SK-N-DZ (cell line): Measurements from ENCODE around the gene GGTLC1. TPM values are rescaled to one million over a fixed set of nuclear protein-coding genes. Genes with fewer than 3 reads are reported as not detected.
"Not testable (repeated sequence)": the region's sequence is repeated elsewhere in the genome, so short reads cannot be mapped to it uniquely, and the experiment has no call there.

ENCODE experiments used
- DNase-seq: peaks from one replicate; pipeline ENCODE4 v3.0.0-alpha.2; 2015; ENCODE audit warnings: low spot score
- polyA plus RNA-seq, 2 experiments: library from polyadenylated mRNA; depleted of rRNA; stranded (reverse); fragments of >200 nt; gene quantifications; 2 replicates each; pipeline ENCODE4 v1.2.3, GENCODE V29; 2014

The GGTLC1 gene
- not detected in 2 replicates for polyA plus RNA-seq (2014; cell fraction: cytosol; rRNA removed)
- polyA plus RNA-seq (2014; cell fraction: nucleus; rRNA removed): not detected in 2 replicates

DNA sequence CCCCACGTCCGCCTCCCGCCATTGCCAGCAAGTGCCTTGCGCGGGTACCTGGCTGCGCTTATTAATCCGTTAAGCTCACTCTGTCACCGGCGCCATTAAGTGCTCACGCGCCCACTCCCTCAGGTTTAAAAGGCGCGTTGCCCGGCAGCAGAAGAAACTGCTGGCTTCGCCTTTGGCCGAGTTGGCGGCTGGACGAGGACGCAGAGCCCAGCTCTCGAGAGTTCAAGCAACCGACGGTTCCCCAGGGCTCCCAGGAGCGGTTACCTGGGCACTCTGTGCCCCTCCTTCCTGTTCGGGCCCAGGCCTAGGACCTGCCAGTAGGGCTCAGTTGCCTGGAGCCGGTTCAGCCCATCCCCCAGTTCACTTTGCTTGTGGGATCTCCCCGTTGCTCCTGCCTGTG is at the start of gene GGTLC1:
GGTLC1 (minus strand) TSS at position 219 of the 400 bp plus-strand sequence. CDS start 2,168 bp downstream, outside the sequence.
- DNase-seq: no peak

DNA sequence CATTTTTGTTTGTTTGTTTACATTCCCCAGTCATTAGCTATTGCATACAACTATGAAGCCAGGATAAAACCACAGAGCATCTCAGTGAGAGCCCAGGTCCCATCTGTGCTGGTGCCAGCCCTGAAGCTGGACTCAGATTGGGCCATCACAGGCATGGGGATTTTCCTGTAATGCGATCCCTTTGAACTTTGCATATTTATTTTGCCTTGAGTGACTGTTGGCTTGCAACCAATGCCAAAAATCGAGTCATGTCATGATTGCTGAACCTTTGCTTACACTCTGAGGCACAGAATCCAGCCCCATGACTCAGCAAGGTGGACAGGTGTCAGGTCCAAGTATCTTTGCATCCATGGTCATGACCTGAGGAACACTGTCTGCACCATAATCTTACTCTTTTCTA is 46.2 kb upstream of the GGTLC1 start:
- no peak for DNase-seq

DNA sequence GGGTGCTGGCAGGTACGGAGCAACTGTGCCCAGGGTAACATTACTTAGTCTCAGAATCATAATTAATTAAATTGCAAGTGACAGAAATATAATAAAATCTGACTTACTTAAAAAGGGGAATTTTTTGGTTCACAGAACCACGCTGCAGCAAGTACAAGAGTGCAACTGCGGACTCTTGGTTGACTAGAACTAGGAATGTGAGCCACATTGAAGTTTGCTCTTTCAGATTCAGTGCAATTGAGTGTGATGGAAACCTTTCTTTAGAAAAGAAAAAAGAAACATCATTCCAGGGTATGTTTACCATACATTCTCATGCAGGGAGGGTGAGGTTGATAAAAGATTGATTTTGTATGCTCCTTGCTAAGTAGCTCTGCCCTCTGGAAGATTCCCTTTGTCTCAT is 45.0 kb upstream of the GGTLC1 start:
- no peak for DNase-seq

DNA sequence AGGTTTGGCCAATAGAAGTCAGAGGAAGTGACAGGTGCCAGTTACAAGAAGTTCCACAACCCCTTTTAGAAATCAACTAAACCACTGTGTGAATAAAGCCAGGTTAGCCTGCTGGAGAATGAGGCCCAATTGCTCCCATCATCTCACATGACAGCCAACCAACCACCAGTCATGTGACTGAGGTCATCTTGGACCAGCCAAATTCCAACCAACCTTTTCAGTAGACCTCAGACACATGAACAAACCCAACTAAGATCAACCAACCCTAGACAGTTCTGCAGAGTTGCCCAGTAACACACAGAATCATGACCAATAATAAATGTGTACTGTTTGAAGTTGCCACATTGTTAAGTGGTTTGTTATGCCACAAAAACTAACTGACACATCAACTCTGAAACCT is 44.6 kb upstream of the GGTLC1 start:
- DNase-seq: no peak

DNA sequence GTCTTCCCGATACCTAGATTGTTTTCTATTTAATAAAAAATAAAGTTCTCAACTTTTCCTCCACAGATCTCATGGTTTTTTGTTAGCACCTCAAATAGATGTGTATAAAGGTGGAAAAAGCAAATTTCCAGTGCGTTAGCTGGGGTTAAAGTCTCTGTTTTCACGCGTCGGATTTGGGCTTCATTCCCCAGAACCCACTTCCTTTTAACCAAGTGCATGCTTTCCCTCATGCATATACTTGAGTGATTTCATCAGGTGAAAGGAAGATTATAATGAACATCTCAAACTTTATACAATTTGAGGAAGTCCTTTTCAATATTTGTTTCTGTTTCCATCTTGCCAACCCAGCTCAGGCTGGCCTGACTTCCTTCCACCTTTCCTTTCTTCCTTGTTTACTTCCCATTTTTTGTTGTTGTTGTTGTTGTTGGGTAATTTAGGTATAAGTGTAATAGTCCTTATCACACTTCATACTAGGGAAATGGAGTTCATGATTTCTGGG is 43.9 kb upstream of the GGTLC1 start:
- DNase-seq: no peak

DNA sequence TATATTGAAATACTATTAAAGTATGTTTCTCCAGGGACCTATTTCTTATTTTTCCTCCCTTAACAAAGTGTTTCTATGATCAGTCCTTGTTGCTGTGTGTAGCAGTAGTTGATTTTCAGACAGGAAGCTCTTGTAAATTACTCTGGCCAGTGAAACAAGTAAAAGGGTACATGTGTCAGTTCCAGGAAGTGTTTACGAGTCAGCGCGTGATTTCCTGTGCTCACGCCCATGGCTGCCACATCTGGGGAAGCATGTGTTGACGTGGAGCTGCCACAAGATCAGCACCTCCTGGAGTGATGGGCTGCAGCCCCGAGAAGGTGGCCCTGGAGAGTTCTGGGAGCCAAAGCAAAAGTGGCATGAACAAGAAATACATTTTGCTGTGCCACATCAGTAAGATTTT is 38.6 kb upstream of the GGTLC1 start:
- no peak for DNase-seq

DNA sequence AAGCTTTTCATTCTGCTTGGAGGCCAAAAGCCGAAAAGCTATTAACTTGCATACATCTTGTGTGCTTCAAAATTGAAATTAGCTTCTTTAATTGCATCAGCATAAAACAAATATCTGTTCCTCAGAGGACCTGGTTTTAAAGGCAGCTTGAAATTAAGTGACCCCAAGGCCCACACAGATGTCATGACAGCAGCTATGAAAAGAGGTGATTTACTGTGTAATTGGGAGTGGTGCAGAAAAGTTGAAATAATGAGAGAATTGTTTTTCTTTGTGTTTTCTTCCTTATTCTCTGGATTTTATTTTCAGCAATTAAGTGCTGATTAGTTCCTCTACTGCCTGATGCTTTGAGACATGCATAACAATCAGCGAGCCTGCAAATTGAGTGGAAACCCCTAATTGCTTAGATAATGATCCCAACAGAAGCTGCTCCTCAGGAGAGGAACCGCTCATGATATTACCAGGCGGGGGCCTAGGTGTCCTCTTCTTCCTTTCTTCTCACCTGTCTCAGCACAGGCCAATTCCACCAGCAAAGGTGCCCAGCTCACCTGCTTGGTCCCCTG is 34.1 kb upstream of the GGTLC1 start:
- no peak for DNase-seq

DNA sequence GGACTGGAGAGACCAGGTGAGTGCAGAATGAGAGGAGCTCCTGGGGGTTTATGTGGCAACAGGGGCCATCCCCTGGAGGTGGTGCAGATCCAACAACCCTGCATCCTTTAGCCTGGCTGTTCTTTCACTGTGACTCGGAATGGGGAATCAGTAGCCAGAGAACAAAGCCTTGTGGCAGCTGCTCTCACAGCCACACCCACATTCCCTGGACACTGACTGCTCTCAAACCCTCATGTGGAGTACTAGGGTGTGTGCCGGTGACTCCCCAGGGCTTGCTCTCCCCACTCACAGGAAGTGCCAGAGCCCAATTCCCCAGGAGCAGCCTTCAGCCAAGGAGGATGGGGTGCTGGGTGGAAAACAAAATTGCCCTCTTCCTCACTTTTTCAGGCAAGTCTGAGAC is 30.2 kb upstream of the GGTLC1 start:
- no peak for DNase-seq

DNA sequence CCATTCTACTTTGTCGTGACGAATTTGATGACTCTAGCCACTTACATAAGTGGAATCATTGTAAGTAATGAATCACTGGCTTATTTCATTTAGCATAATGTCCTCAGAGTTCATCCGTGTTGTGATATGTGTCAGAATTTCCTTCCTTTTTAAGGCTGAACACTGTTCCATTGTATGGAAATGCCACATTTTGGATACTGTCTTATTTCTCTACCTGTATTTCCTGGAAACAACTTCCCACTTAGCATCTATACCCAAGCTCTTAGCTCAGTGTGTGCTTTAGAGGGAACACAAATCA is 28.8 kb upstream of the GGTLC1 start:
- DNase-seq: no peak

DNA sequence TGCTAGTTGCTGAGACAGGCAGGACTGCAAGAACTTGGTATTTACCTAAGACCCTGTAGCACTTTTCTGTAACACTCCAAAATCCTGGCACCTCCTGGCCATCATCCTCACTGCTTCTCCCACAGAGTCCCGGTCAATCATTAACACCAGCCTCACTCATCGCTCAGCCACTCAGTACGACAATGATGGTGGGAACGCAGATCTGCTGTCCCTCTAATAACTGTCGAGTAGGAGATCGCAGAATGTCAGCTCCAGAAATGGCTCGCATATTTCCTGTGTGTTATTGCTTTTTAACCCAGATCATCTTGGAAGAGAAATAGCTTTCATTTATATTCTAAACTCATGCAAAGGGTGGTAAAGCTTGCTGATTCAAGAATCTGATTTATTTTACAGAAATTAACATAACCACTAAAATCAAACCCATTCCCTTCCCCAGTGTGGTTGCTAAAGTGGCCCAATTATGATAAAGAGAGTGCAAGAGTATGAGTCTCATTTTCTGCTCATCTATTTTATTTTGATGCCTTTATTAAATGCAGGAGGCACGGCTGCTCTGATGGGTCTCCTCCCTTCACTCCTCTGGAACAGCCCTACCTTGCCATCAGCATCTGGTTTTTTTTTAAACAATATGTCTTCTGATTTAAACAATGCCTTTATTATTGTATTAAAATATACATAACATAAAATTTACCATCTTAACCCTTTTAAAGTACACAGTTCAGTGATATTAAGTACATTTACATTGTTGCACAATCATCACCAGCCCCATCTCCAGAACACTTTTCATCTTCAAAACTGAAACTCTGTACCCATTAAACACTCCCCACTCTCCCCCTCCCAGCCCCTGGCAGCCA is 28.3 kb upstream of the GGTLC1 start:
- DNase-seq: no peak

DNA sequence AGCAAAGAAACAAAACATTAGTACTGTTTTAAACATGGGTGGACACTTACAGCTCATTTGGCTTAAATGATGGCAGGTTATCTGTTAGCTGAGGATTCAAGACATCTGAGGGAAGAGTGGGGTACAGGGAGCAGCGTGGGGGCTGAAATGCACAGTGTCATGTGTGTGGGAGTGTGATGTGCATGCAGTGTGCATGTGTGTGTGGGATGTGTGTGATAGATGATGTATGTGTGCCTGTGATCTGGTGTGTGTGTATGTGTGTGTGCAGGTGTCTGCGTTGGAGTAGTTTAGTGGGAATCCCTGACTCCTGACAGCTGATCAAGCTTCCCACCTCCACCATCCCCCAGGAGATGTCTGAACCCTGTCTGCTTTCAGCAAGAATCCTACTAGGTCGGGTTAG is 25.4 kb upstream of the GGTLC1 start:
- no peak for DNase-seq

DNA sequence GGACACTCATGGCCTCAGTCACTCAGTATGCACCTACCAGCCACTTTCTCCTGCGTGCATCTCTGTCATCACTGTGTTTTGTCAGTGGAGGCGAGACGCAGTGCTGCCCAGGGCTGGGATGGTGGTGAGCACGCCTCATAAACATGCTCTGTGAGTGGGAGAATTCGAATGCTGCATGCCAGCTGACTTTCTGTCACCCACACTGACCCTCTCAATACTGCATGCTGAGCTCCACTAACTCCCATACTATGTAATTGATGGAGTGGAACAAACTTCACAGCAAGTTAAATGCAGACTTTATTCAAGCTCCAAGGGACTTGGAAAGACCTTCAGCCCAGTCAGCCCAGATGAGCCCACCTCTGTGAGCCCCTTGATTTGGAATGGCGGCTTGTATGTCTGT is 22.7 kb upstream of the GGTLC1 start:
- DNase-seq: no peak

DNA sequence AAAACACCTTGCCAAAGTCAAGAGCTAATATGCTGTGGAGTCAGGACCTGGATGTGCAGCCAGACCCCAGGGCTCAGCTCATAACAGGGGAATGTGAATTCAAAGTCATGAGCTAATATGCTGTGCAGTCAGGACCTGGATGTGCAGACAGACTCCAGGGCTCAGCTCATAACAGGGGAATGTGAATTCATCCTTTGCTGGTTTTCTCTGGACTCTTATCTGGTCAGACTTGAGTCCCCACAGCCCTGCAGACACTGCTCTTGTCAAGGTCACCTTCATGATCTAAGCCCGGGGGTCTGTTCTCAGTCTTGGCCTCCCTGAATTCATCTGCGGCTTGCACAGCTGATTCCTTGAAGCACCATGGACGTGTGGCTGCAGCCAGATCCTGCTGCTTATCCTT is 19.2 kb upstream of the GGTLC1 start:
- no peak for DNase-seq

DNA sequence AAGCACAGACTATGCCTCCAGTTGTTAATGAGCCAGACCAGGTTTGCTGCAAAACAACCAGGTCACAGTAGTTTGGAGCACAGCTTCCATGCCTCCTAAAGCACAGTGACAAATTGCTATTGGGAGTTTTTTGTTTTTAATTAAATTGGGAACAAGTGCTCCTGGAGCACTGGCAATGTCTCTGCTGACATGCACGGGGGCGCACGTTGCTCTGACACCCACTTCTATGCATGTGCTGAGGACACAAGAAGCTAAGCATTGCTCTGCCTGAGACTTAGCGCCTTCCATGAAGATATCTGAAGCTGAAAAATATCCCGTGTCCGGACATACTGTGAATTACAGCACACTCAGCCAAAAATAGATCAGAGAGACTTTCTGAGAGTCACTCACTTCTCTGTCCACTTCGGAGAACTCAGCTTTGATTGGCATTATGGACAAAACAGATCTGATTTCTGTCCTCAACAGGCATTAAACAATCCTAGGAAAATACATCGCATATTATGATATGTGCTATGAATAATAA is 18.6 kb upstream of the GGTLC1 start:
- DNase-seq: no peak

DNA sequence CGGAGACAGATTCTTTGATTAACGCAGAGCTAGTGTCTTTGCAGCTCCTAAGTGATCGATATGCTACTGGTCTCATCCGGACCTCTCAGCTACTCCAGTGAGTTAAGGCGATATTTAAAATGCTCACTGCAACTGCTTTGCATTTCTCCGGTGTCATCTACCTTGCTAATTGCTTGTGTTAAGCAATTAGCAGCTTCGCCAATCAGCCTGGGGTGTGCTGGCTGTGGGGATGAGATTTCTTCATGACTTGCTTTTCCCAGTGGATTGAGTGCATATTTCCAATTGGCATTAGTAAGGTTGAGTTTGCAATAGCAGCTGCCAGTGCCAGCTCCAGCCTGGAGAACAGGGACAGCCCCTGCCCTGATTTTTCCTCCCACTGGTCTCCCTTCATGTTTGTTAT is 18.0 kb upstream of the GGTLC1 start:
- no peak for DNase-seq

DNA sequence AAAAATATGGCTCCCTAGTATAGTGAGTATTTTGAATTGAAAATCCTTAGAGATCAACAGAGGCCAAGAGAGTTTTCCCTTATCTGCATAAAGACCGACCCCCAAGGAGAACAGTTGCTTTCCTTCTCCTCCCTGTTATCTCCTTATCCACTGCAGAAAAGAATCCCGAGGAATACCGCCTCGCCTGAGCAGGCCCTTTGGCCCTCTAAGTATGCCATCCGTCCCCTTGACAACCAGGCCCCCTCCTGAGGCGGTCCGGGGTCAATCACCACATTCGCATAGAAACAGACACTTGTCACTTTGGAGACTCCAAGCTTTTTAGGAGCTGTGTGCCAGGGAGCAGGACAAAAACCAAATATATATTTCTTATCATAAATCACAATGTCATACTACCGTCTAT is 15.9 kb upstream of the GGTLC1 start:
- DNase-seq: no peak

DNA sequence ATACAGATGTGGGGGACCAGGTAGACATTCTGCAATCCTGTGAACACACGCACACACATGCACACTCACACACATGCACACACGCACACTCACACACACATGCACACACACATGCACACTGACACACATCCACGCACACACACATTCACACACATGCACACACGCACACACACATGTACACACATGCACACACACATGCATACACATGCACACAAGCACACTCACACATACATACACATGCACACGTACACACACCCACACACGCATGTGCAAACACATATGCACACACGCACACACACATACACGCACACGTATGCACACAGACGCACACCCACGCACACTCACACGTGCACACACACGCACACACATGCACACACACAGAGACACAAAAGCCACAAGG is 14.3 kb upstream of the GGTLC1 start:
- DNase-seq: no peak

DNA sequence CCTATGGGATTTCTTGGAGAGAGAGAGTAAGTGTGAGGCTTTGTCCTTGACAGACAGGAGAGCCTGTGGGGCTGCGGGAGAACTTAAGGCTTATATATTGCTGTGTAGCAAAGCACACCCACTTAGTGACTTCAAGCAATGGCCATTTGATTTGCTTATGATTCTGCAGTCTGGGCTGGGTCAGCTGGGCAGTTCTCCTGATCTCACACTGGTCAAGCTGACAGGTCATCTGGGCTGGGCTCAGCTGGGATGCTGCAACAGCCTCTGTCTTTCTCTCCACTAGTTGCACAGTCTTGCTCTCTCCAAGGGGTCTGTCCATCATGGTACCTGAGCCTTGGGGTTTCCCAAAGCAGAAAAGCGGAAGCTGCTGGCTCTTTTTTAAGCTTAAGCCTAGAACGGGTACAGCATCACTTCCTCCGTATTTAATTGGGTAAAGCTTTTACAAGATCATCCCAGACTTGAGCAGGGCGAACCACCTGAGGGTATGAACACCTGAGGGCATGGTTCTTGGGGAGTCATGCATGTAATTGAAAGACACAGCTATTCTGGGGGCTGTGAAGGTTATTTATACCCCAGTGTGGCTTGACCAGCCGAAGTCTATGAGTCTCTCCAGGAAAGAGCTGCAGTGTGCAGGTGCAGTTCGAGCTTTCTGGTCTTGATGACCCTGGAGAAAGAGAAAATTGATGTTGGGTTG is 13.3 kb upstream of the GGTLC1 start:
- DNase-seq: no peak

DNA sequence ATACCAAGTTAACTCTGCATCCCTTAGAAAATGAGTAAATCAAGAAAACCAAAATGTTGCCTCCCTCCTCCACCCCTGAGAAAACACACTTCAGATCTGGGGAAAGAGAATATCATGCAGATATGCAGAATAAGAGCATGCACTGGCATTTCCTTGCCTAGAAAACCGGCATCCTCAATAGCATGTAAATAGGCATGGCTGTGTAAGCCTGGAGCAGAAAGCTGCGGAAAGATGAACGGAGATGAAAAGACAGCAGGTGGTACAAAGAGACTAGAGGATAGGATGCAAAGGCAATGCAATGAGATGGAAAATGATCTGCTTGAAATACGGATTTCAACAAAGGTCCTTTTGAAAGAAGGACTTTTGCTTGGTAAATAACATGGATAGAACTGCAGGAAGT is 10.3 kb upstream of the GGTLC1 start:
- no peak for DNase-seq

DNA sequence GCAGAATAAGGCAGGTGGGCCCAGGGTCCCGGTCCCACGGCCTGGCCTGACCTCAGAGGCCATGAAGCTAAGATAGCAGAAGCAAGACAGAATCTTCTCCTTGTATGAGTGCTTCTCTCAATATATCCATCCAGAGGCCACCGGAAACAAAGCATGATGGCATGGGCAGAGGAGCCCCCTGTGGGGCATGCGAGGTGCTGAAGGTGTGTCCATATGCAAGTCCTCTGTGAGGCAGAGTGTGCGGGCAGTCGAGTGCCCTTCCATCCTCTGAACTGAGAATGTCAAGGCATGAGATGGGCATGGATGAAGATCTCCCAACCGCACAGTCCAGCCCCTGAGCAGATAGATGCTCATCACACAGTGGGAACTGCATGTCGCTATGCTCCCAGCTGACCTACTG is 9.8 kb upstream of the GGTLC1 start:
- no peak for DNase-seq

DNA sequence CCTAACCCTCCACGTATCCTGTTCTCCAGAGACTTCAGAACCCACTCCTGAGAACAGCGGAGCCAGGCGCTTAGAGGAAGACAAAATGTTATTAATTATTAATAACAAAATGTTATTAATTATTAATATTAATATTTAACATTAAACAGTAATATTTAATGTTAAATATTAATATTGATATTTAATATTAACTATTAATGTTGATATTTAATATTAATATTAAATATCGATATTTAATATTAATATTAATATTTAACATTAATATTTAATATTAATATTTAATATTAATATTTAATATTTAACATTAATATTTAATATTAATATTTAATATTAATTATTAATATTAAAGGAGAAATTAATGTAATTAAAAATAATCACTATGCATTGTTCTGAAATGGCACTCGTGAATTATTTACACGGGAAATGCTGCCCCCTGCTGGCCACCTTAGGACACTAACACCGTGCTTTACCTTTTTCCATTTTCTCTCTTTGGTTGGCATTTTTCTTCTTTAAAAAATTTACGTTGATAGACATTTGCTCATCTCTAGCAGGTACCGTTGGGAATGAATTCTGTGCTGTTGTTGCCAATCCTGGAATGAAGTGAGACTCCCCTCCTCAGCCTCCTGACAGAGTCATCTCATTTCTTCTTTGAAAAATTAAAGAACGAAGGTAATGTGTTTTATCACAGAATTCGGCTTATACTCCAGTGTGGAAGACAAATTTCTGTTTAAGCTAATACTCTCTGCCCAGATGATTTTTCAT is 7.5 kb upstream of the GGTLC1 start:
- DNase-seq: peak; percentile 20

DNA sequence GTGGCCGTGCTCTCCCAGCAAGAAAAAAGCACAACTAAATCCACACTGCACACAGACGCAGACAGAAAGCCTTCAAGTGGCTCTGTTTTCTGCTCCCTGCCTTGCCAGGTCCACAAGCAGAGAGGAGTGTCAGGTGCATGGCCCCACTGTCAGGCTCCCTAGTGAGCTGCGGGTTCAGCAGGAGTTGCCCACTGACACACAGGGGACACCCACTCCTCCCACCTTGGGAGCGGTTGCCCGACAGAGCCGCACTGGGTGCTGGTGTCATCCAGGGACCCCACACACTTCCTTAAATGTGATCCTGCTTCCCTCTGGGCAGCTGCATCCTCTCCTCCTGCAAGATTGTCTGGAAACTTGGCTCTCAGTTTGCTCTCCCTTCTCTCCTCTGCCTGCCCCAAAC is 6.7 kb upstream of the GGTLC1 start:
- DNase-seq: not testable (repeated sequence)
